ENCODE measurements around the gene MLKL.

DNA sequence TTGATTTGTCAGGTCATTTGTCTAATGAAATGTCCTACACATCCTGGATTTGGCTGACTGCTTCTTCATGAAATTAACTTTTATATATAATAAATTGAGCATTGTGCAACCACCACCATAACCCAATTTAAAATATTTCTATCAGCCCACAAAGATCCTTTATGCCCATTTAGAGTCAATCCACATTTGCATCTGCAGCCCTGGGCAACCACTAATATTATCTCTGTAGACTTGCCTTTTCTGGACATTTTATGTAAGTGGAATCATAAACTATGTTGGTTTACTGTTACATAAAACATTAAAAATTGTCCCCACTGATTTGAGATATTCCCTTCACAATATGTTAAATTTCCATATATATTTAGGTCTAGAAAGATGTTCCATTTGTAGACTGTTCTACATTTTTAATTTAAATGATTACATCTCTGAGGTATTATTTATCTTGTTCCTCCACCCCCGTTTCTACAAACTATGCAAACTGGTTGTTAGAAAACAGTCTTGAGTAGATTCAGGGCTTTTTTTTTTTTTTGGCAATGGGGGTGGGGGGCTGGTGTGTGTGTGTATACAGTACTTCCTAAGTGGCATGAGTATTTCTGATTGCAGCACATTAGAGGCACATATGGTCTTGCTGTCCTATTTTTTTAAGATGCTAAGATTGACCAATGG is 50.7 kb downstream of the MLKL start:
- TF ChIP-seq, protein P1, sequence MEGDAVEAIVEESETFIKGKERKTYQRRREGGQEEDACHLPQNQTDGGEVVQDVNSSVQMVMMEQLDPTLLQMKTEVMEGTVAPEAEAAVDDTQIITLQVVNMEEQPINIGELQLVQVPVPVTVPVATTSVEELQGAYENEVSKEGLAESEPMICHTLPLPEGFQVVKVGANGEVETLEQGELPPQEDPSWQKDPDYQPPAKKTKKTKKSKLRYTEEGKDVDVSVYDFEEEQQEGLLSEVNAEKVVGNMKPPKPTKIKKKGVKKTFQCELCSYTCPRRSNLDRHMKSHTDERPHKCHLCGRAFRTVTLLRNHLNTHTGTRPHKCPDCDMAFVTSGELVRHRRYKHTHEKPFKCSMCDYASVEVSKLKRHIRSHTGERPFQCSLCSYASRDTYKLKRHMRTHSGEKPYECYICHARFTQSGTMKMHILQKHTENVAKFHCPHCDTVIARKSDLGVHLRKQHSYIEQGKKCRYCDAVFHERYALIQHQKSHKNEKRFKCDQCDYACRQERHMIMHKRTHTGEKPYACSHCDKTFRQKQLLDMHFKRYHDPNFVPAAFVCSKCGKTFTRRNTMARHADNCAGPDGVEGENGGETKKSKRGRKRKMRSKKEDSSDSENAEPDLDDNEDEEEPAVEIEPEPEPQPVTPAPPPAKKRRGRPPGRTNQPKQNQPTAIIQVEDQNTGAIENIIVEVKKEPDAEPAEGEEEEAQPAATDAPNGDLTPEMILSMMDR (IDR thresholded peaks at IDR 0.05) = no peak
- no peak for TF ChIP-seq POLR2A (IDR thresholded peaks at IDR 0.05)
